SKM-1 (cell line): ENCODE data around the gene KRTAP22-2.

ENCODE experiments used
- DNase-seq: peaks from one replicate; lab custom pipeline; 2025; ENCODE audit not compliant: unreplicated experiment; lab: John Stamatoyannopoulos, UW

Gene KRTAP22-2

GRCh38 chr21:30563630-30564029, 26.6 kb downstream of the KRTAP22-2 start:
- no peak for DNase-seq

GRCh38 chr21:30563072-30563471, 27.1 kb downstream of the KRTAP22-2 start:
- no peak for DNase-seq

DNA sequence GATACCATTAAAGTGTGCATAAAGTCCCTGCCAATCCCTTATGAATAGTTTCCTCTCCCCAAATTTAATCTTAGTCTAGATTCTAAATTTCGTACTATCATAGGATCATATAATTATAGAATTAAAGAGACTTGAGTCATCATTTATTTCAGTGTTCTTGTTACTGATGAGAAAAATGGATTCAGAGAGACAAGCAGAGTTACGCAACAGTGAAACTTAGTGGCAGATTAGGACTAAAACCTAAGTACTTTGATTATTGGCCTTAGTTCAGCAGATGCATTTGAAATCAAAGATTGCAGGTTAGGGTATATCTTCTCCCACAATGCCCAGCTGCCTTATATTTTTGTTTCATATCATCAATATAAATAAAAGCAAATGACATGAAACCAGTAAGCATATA, 28.2 kb downstream of the KRTAP22-2 start:
- no peak for DNase-seq

DNA sequence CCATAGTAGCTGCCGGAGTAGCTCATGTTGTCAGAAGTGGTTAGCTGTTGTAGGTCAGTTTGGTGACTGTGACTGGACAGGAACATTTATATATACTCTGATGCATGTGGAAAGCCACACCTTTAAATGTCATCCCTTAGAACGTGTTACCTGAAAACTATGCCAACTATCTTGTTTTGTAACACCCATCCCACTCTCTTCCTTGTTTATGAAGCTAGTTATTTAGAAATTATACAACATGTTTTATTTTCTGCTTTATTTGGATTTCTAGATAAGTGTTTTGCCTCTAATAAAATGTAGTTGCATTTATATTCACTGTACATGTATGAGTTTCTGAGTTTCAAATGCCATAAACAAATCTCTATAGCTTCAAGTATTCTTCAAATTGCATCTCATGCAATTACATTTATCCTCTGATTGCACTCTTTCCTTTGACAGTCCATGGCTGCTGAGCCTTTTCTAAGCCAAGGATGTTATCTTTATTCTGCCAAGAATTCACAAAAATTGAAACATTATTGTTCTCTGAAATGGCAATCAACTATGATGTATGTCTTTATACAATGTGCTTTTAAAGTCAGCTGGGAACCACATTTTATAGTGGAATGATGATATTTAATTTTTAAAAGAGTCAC, 28.8 kb downstream of the KRTAP22-2 start, which contains the start of gene KRTAP19-7:
Gene KRTAP19-7 (minus strand): TSS at position 51 of the 632 bp plus-strand sequence. CDS start 25 bp downstream, at position 26.
- DNase-seq = no peak

- no peak for DNase-seq
Observed at GRCh38 chr21:30555095-30555494, 35.1 kb downstream of the KRTAP22-2 start.

DNA sequence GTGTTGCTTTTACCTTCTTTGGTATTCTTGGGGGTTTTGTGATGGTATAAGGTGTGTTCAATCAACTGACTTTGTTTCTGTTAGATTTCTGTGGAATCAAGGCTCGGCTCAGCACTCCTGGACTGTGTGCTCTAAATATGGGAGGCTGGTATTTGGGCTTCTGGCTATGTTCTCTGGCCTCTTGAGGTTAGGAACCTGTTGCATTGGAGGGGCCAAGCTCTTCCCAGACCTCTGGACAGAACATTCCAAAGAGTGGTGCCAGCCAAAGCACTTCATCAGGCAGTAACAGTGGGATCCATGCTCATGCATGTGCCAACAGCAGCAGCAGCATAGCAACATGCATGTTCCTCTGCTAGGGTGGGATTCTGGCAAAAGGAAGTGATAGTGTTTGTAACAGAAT, 37.4 kb downstream of the KRTAP22-2 start:
- no peak for DNase-seq

GRCh38 chr21:30541764-30542163, 48.4 kb downstream of the KRTAP22-2 start, which contains the start of gene KRTAP19-6:
KRTAP19-6 (minus strand) TSS chr21:30541864; CDS start chr21:30541833, 31 bp downstream.
- DNase-seq = no peak
